HG03565 (cell line): Measurements from ENCODE around the gene NAA80.

Experiments used
- ATAC-seq: cut with Tn5 transposase; IDR thresholded peaks from one replicate; pipeline ENCODE4 v1.9.1; 2021; ENCODE audit warnings: mild to moderate bottlenecking, moderate library complexity; ENCODE audit not compliant: unreplicated experiment

NAA80 gene

GRCh38 chr3:50330330-50330729, 31.1 kb upstream of the NAA80 start:
- ATAC-seq: no peak

GRCh38 chr3:50327943-50328691, 28.9 kb upstream of the NAA80 start, which contains the start of gene TUSC2:
TUSC2 (minus strand) TSS chr3:50328223; CDS start chr3:50328099, 124 bp downstream.
- ATAC-seq: peak; percentile 79

GRCh38 chr3:50327129-50327528, 27.9 kb upstream of the NAA80 start:
- ATAC-seq: no peak

- ATAC-seq: no peak
These were observed 27.0 kb upstream of the NAA80 start for GRCh38 chr3:50326182-50326541.

DNA sequence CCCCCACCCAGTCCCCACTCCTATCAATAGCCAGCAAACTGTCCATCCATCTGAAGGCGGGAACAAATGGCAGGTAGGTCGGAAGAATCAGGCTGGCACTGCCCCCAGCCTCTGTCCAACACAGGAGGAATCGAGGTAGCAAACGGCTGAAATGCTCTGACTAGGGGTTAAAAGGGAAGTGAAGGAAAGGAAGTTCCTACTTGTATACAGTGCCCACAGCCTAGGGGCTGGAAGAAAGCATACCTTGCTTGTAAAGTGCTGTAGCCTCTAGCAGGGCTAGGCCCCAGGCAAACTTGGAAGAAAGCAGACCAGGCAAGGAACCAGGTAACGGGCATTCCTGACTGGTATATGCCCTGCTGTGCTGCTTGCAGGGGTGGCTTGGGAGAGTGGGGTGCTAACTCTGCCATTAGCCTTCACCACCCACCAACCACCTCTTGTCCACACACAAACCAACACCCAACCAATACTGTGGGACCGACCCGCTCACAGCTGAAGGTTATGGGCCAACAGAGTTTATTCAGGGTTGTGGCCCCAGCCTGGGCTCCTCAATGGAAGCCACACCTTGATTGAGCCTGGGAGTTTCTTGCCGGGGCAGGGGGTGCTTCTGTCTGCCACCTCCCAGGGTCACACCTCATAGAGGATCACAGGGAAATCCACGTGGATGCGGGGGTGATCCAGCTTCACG, 26.4 kb upstream of the NAA80 start:
- no peak for ATAC-seq

GRCh38 chr3:50325113-50325480, 25.9 kb upstream of the NAA80 start:
- ATAC-seq: no peak

GRCh38 chr3:50324351-50325112, 25.3 kb upstream of the NAA80 start:
- ATAC-seq: no peak

DNA sequence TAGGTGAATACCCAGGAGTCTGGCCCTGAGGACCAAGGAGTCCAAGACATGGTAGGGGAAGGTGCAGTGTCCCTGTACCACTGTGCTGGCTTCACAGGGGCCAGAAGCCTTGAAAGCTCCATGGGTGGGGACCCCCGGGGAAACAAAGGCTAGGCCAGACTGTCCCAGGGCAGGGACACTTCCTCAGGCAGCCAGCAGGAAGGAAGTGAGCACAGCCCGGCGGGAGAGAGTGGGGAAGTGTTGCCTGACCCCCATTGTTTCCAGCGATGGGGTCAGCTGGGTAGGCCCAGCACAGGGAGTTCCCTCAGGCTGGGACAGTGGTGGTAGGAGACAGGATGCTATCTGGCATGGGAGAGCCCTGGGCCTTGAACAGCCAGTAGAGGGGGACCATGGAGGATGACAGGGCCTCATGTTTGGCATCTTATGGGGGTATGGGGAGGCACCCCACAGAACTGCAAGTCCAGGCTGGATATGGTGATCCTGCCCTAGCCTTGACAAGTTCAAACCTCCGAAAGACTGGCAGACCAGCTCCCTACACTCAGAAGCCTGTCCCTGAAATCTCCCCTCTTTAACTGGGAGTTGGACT, 24.5 kb upstream of the NAA80 start:
- ATAC-seq: no peak

DNA sequence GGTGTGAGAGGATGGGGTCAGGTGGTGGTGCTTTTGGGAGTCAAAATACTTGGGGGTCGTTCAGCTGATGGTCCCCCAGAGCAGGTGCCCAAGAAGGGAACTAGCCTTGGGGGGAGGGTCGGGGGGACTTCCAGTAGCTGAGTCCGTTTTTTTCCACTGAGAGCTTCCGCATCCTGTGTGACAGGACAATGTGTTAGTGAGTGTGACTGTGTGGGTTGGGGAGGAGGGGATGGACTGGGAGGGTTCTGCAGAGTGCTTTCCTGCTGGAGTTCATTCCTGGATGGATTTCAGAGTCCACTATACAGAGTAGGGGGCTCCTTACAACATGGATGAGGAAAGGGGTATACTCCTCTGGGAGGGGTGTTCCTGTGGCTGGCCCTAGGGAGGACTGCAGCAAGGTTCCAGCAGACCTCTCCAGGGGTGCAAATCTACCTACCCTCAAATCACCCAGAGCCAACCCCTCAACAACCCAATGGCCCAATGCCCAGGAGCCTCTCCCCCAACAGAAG, 23.9 kb upstream of the NAA80 start:
- no peak for ATAC-seq

GRCh38 chr3:50322386-50323091, 23.3 kb upstream of the NAA80 start, which contains the start of gene HYAL2:
HYAL2 (minus strand) TSS chr3:50322745; CDS start chr3:50320489, 2,256 bp downstream.
- no peak for ATAC-seq

DNA sequence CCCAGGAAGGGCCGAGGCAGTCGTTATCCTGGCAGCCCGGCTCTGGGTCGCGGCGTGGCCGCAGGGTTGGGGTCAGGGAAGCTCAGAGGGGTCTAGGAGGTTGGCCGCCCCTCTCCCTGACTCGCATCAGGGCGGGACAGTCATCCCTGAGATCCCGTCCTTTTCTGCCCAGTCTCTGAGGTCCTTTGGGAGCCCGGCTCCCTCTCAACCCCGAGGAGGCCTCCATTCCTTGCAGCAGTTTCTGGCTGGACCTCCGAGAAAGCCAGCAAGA, 22.8 kb upstream of the NAA80 start:
- ATAC-seq: no peak

- peak; percentile 42 for ATAC-seq
These were observed 22.3 kb upstream of the NAA80 start for GRCh38 chr3:50321336-50322114.

- ATAC-seq: peak; percentile 21
These were observed 21.7 kb upstream of the NAA80 start for GRCh38 chr3:50320853-50321335.

DNA sequence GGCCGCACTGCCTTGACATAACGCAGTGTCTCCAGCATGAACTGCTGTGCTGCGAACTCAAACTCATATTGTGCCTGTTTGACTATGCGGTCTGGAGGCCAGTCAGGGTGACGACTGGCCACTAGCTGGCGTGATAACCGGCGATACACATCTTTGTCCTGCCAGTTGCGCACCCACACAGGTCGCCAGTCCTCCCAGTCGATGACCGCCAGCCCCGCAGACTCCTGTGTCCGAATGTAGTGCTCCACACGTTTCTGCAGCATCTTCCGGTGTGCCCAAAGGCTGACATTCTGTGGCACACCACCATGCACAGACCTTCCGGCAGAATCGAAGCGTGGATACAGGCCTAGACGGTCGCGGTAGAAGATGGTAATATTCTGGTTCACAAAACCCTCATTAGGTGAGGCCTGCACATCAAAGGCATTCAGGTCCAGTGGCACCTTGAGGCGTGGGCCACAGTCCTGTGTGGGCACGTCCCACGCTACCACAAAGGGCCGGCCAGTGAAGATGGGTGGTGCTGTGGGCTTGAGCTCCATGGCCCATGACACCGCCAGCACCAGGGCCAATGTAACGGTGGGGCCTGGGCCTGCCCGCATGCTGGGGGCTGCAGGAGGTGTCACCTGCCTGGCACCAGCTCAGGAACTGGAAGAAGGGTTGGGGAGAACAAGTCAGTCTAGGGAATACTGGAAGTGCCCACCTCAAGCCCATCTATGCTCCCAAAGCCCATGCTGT, 20.9 kb upstream of the NAA80 start:
- ATAC-seq: no peak

DNA sequence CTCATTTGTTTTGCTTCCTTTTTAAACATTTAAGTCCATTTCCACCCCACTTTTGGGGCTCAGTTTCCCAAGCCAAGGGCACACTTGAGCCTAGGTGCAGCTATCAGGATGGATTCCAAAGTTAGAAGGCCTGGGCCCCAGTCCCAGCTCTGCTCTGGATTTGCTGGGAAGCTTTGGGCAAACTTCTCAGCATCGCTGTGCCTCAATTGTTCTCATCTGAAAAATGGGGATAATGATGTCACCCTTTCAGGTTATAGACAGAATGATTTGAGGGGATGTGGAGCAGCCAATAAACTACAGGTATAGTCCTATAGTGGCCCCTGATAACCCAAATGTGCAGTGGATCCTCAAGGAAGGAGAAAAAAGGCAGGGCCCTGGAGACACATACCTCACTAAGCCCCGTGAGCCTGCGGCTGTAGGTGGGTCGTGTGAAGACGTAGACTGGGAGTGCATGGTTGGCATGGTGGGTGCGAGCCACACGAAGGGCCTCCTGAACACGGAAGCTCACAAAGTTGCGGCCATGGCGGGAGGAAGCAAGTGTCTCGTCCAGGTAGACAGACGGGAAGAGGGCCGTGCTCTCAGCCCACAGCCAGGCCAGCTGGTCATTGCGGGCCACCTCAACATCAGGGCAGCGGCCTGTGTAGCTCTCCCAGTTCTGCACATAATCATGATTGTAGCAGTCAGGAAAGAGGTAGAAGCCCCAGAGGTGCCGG, 20.1 kb upstream of the NAA80 start:
- ATAC-seq: no peak

- ATAC-seq: no peak
These were observed 19.4 kb upstream of the NAA80 start for GRCh38 chr3:50318615-50319014.

DNA sequence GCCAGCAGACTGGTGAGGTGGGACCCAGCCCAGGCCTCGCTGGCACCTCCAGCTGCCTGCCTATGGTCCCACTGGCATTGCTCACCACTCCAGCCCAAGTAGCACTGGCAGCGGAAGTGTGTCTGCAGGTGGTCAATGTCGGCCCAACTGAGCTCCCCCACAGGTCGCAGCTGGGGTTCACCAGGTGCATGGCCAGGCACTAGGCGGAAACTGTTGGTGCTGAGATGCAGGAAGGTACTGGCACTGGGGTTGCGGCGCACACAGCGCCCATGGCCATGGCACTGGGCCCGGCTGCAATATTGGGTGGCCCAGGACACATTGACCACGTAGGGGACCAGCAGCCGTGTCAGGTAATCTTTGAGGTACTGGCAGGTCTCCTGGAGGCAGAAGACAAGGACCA, 19.0 kb upstream of the NAA80 start:
- ATAC-seq: no peak

GRCh38 chr3:50317300-50317699, 18.1 kb upstream of the NAA80 start:
- ATAC-seq: no peak
